GM18909 (cell line): ENCODE measurements around the gene DDX11.
"Not testable (repeated sequence)": the region's sequence is repeated elsewhere in the genome, so short reads cannot be mapped to it uniquely, and the experiment has no call there.

Source experiments
- ATAC-seq: cut with Tn5 transposase; IDR thresholded peaks from one replicate; pipeline ENCODE4 v1.9.1; 2021; ENCODE audit warnings: mild to moderate bottlenecking; ENCODE audit not compliant: unreplicated experiment, poor library complexity

Gene DDX11

DNA sequence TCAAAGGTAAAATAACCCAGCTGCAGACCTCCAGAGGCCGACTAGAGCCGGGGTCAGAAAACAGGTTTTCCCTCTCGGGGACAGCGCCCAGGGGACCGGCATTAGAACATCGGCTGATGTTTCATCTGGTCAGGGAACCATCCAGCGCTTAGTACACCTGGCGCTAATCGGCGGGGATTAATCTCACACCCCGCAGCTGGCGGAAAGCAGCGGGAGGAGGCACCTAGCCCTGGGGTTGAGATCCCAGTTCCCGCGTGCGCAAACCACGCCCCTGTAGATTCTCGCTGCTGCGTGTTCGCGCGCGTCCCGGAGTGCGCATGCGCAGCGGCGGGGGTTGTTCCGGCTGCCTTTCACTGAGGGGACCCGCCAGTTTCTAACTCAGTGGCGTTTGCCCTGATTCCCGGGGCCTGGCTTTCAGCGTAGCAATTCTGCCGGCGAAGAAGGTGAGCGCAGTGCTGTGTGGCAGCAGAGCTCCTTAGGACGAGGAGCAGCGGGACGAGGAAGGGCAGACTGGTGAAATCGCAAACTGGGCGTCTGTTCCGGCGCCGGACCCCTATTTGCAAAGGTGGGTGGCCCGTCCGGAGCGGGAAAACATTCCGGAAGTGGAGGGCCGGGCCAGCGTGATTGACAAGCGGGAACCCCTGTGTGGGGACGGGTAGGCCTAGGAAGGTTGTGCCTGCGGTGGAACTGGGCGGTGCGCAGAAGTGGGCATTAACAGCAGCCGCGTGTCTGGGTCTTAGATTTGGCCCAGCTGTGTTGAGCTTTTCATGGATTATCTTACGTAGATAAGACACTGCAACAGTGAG lies at the start of gene DDX11:
Gene DDX11, plus strand, starts transcription at position 334 of the 806 bp plus-strand sequence. CDS start 4,534 bp downstream, outside the sequence.
- peak; percentile 94 for ATAC-seq

DNA sequence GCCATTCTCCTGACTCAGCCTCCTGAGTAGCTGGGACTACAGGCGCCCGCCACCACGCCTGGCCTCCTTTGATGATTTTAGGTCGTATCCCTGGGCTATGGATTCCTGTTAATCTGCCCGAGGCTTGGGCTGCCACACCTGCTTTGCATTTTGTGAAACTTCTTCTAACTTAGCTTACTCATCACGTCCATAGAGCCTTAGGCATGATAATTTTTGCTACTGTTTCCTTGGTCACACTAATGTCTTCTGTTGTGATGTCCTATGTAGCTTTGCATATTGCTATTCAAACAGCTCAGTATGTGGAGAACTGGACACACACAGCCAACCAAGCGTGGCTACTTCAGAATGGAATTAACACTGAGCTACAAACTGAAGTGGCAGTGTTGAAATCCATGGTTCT lies 47.5 kb upstream of the DDX11 start:
- no peak for ATAC-seq

DNA sequence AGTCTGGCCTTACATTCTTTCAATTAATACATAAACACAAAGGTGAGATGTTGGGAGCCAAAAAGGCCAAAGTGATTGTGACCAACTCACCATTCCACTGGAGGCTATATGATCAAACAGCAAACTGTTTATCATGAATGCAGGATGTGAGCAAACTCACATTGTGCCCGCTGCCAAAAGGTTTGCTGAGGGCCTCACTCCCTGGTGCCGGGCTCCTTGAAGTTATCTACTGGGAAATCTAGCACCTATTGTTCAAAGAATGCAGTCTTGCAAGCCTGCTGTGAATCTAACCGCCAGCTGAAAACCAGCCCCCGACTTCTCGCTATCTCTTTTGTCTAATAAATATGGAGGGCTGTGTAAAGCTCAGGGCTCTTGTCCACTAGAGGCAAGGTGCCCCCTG lies 46.7 kb upstream of the DDX11 start:
- not testable (repeated sequence) for ATAC-seq

DNA sequence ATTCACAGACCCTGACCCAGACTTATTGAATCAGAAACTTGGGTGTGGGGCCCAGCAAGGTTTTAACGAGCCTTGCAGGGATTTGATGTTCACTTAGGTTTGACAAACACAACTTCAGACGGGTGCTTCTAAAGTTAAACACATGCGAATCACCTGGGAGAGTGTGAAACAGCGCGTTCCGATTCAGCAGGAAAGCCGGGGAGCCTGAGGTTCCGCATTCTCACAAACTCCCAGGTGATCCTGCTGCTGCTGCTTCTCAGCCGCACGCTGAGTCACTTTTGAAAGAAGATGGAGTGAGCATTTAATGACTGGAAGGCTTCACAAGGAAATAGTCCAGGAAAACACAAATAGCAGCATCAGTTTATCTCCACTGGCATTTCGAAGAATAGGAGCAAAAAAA lies 44.2 kb upstream of the DDX11 start:
- ATAC-seq, result no peak

DNA sequence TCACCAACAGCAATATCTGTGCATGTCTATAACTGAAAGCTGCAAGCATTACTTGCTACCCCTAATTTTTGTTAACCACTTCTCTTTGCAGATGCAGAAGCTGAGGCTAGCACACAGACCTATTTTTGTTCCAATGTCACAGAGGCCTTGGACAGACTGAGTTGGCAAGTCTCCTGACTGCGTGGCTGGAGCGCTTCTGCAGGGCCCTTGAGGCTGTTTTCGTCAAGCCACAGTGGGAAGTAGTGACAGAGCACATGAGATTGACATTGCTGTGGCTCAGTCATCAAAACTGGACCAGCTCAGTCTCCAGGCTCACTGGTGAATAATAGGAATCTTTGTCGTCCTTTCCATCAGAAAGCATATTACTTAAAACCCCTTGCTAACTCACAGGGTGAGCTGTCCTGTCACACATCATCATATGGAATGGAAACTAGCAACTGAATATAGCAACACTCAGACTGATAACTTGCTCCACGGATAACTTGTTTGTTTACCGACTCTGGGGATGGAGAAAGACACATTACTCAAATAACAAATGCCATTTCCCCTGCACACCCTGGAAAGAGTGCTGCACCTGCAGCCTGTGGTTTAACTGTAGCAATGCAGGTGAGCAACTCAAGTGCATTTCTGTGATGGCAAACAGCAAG lies 43.6 kb upstream of the DDX11 start:
- no peak for ATAC-seq

DNA sequence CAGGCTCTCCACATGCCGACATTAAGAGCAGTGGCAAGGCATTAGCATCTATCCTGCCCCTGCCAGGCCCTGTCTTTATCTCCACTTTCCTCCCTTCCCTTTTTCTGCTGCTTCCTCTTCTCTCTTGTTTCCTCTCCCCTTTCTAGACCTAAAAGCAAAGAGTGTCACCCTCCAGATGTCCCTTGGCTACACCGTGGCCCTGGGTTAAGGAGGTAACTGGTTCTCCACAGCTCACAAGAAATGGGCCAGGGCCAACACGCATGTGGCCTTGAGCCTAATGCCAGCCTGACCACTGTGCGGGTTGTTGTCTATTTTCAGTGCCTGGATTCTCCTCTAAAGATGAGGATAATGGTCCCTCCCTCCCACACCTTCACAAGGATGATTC lies 41.7 kb upstream of the DDX11 start:
- ATAC-seq, result no peak

DNA sequence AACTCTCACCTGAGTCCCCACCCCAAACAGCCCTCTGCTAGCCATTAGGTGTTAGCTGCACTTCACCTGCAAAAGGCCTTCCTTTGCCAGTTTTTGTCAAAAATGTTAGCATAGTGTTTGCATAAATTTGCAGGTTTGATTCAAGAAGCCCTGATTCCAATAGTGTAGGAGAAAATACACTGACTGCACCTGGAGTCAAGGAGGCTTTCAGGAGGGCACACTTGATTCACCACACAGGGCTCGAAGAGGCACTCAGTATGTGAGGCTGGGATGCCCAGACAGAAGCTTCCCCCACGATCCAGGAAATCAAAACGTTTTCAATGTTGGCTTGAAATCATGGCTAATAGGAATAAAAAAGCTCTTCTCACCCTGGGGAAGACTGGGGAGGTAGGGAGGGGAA lies 40.5 kb upstream of the DDX11 start:
- no peak for ATAC-seq

DNA sequence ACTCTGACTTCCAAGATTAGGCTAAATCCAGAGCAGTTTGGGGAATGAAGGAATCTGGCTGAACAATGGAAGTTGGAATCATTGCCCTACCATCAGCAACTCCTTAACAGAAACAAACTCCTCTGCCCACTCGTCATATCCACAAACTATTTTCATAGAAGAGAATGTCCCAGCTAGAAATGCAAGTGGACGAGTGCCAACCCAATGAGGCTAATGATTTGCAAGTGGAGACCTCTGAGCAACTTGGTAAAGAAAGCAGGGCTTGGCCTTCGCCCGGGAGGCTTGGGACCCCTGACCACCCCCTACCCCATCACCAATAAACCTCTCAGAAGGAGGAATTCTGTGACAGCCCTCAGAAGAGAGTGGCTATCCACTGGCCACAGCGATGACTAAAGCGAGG lies 40.0 kb upstream of the DDX11 start:
- ATAC-seq, result no peak

DNA sequence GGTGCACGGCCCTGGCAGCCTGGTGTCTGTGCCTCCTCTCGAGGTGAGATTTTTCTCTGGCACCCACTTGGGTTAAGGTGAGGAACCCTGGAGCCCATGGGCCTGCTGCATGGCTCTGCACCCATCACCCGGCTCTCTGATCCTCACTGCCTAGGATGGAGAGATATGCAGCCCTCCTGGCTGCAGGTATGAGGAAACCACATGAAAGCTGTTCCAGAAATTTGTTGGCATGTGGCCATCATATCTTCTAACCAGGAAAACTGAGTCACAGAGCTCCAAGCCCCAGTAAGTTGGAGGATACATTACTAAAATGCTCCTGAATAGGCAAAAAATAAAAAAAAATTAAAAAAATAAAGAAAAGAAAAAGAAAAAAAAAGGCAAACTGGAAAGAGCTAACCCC lies 39.3 kb upstream of the DDX11 start:
- ATAC-seq, result no peak

DNA sequence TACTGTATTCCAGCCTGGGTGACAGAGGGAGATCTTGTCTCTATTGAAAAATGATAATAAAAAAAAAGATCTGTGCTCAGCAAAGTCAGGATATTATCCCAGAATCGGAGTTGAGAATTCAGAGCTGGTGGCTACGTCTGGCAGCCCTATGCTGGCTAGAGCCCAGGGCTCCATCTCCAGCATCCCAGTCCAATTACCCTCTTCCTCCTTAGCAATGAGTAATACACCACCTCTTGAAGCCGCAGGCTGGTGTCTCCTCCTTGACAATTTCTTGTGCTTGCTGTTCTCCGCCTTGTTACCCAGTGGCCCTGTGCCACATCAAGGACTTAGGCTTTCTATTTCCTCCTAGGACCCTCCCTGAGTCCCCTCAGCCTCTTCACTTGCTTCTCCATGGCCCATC lies 38.4 kb upstream of the DDX11 start:
- no peak for ATAC-seq

DNA sequence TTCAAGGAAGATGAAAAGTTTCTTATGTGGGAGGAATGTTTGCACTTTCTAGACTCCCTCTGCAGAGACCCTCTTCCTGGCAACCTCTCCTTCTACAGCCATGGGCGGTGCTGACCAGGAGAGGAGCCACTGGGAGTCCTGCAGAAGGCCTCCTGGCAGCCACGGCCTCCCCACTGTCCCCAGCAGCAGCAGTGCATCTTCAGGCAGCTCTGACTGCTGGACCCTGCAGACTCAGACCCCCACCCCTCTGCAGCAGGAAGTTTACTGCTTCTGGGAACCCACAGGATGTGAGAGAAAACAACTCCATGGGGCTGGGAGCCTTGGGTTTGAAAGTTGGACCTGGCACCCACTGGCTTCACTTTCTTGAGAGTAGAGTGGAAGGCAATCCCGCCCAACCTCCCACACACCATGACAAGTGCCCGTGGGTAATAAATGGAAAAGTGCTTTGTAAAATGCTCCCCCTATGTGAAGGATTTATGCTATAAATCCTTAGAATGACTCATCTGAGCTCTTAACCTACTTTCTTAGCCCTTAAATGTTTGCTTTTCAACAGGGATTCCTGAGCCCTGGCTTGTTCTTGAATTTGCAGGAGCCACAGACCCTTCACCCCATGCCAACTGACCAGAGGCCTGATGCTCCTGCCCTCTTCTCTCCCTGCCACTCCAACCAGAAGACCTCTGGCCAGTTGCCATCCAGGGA lies 37.5 kb upstream of the DDX11 start:
- ATAC-seq, result no peak

DNA sequence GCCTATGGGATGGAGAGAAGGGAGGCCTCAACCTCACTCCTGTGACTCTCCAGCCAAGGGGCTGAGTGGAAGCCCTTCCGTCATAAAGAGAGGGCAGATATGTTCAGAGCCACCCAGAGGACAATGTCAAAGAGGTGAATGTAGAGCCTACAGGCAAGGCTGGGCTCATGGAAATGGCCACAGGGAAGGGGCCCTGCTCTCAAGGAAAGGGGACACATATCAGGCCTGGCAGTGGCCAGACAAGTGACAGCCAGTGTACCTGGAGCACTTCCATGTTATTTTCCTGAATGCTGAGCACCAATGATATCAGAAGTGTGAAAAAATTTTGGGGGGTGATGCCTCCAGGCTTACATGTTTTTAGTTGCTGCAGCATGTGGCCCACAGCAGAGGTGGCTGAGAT lies 36.6 kb upstream of the DDX11 start:
- no peak for ATAC-seq

DNA sequence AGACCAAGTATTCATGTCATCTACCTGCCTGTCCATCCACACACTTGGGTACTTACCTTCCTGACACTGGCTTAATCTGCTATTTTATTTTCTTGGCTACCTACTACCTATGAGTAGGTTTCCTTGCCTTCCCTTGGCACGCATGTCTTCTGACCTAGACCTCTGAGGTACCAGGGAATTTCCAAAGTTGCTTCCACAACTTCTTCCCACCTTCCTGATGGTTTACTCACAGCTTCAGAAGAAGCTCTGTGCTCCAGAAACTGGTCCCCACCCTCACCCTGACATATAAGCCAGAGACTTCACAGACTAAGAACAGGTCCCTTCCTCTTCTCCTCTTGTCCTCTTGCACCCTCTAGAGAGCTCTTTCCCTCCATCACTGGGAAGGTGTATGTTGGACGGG lies 35.7 kb upstream of the DDX11 start:
- ATAC-seq, result no peak

DNA sequence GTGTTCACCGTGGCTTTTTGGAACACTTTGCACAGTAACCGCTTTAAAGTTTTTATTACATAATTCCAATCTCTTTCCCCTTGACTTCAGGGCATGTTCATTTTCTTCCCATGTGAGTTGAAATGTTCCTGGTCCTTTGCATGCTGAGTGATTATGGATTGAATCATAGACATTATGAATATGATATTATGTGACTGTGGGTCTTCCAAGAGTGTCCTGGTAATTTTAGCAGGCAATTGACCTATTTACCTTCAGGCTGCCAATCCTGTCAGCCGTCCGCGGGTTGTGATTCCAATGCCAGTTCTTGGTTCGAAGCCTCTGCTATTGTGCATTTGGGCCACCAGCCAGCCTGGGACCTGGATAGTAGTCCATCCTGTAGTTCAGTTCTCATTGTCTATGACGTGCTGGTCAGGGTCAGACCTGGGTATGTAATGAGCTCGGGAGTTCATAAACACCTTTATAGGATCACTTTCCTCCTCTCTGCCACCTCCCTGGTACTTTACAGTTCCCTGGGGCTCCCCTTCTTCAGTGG lies 32.6 kb upstream of the DDX11 start:
- ATAC-seq, result no peak

DNA sequence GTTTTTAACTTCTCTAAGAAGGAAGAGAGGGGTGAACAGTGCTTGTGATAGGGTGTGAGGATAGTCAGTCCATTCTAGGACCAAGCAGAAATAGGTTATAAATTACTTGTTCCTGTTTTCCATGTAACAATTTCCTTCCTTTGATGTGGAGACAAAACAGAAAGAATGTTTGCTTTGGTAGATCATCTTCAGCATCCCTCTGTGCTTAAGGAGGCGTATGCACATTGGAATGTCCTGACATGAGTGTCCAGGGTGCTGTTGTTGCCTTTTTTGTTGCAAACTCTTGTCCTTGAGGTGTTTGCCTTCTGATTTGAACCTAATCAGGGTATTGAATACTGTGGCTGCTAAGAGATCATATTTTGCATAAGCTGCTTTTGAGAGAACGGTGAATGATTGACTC lies 23.5 kb upstream of the DDX11 start:
- ATAC-seq, result not testable (repeated sequence)

DNA sequence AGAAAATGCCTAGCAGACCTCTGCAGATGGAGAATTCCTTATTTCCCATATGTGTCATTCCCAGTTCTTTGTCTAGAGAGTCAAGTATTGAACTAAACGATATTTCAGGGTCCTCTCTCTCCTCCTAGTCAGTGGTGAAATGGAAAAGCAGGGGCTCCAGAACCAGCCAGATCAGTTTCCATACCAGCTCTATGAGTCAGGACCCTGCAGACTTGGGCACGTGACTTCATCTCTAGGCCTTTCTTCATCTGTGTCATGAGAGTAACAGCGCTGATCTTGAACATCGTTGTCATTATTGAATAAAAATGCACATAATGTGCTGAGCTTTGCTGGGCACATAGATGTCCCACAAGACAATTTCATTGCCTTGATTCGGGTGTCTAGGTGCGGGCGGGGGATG lies 23.1 kb upstream of the DDX11 start:
- ATAC-seq, result not testable (repeated sequence)

DNA sequence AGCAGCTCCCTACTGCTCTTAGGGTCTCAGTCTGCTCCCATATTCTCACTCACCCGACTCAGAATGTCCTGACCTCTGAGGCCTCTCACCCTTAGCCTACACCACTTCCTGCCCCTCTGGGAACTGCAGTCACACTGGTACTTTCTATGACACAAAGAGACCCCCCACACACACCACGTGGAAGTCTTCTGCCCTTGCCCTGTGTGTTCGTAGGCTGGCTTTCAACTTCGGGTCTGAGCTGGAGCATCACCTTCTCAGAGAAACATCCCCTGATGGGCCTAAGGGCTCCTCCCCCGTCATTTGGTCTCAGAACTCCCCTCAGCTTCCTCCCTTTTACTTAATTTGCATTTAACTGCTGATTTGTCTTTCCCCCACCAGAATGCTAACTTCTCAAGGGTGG lies 22.0 kb upstream of the DDX11 start:
- ATAC-seq, result peak; percentile 77

DNA sequence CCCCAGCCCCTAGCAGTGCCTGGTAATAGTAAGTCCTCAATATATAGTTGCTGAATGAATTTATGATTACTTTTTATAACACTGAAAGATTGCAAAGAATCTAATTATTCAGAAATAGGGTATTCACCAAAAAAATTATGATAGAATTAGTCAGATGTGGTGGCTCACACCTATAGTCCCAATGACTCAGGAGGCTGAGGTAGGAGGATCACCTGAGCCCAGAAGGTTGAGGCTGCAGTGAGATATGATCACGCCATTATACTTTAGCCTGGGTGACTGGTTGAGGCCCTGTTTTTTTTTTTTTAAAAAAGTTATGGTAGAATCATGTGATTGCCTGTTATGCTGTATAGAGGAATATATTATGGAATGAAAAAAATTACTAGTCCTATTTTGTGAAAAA lies 21.5 kb upstream of the DDX11 start:
- ATAC-seq, result peak; percentile 14

DNA sequence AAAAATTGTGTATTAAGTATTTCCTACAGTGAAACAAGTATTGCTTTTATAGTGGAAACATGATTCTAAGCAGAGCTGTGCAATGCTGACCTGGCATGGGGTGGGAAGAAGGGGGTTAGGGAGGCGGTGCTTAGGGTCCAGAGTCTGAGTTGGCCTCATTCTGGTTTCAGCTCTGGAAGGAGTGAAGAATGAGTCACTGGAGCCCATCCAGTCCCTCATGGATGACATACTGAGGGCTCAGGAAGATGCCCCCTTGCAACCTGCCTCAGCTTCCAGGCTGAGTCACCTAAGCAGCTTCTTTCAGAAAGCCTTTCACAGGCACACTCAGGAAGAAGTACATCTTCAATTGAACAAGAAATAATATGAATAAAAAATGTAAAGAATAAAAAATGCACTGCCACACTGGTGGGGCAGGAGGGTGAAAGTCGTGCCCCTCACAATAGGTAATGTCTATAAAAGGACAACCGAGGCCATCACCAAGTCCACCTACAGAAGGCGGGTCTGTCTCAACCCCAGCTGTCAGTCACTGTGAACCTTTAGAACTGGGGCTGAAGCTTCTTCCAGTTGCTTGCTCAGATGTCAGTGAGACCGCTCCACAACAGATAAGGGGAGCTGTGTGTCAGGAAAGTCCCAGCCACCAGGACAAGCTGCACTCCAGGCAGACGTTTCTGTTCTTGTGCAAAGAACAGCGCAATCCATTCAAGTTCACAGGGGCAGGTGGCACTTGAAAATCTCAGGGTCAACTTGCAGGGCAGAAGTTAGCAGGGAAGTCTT lies 20.8 kb upstream of the DDX11 start:
- ATAC-seq, result not testable (repeated sequence)

DNA sequence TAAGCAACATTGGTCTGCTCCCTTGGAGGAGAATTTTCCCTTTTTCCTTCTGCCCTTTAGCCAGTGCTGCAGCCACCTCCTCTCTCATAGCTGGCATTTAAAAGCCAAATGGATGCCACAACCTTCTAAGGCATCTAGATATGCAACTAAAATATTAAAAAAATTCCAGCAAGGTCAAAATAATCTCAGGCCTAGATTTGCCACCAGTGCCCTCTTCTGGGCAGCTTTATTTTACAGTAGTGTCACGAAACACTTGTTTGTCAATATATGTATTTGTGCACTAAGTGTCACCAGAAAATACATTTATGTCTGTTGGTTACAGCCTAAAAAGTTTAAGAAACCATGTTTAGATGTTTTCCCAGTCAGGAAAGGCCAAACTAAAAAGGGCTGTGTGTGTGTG lies 19.7 kb upstream of the DDX11 start:
- not testable (repeated sequence) for ATAC-seq
